ENCODE results near the gene HTR1B. TPM values are rescaled to one million over a fixed set of nuclear protein-coding genes. Genes with fewer than 3 reads are reported as not detected.
A peak's percentile ranks its signal among the peaks of the same experiment; 100 is the strongest.

The HTR1B gene
- total RNA-seq, result 1 to 10 TPM in 1 of 4 donors, under 1 TPM in 3; 0.20 to 1.8 (median 0.43) TPM

- H3K36me3 ChIP-seq, result no peaks in the 10 kb centered on the region
Measured at GRCh38 chr6:77463308-77463860, at the start of gene HTR1B. Gene HTR1B, minus strand, starts transcription at chr6:77463491. Its CDS starts 88 bp downstream, at chr6:77463403.

GRCh38 chr6:77512554-77512953 is 49.3 kb upstream of the HTR1B start:
- H3K36me3 ChIP-seq, result no peaks in the 10 kb centered on the region
- TF ChIP-seq CTCF (IDR thresholded peaks at IDR 0.05), result no peak
- TF ChIP-seq POLR2A (IDR thresholded peaks at IDR 0.05), result no peak
- no peak overlapping the region for H3K4me3 ChIP-seq

More at GRCh38 chr6:77463308-77463860, at the start of gene HTR1B:
- 1 to 3% methylated on average over 14 to 28 of the region's 31 CpGs for WGBS, 2 donors
- TF ChIP-seq CTCF (IDR thresholded peaks at IDR 0.05) (no peak), POLR2A (IDR thresholded peaks at IDR 0.05) (no peak), EP300 (IDR thresholded peaks at IDR 0.05) (no peak)
- Histone ChIP-seq H3K27ac (peak within 1 kb of the TSS in 1 of 4 donors; percentile 16), H3K4me1 (peaks cover 0 to 43% (median 10%) of the 10 kb centered on the region in 4 donors), H3K27me3 (peaks cover 0 to 51% of the 10 kb centered on the region in 2 donors), H3K4me3 (peak within 1 kb of the TSS; percentile 27 to 55 (median 33)), H3K9me3 (no peaks in the 10 kb centered on the region)
- no peak for DNase-seq (ENCODE audit: low spot score in 2 of 2)

GRCh38 chr6:77511860-77512259 is 48.6 kb upstream of the HTR1B start:
- 87% methylated on average over 1 of the region's 1 CpG for WGBS, 2 donors
- no peak for TF ChIP-seq EP300 (IDR thresholded peaks at IDR 0.05)
- no peak for TF ChIP-seq CTCF (IDR thresholded peaks at IDR 0.05)
- no peak for TF ChIP-seq POLR2A (IDR thresholded peaks at IDR 0.05)

More at GRCh38 chr6:77512554-77512953, 49.3 kb upstream of the HTR1B start:
- no peaks in the 10 kb centered on the region for H3K27me3 ChIP-seq
- peaks cover 0 to 47% (median 0%) of the 10 kb centered on the region in 4 donors for H3K9me3 ChIP-seq
- no peak overlapping the region for H3K27ac ChIP-seq
- no peaks in the 10 kb centered on the region for H3K4me1 ChIP-seq
- no peak for DNase-seq (ENCODE audit: low spot score in 2 of 2)

GRCh38 chr6:77502981-77503380 is 39.7 kb upstream of the HTR1B start:
- Histone ChIP-seq H3K27ac (no peak overlapping the region), H3K36me3 (no peaks in the 10 kb centered on the region), H3K9me3 (peaks cover 0 to 2% (median 0%) of the 10 kb centered on the region in 4 donors), H3K4me1 (no peaks in the 10 kb centered on the region), H3K27me3 (no peaks in the 10 kb centered on the region), H3K4me3 (no peak overlapping the region)
- DNase-seq (ENCODE audit: low spot score in 2 of 2), result no peak
- TF ChIP-seq CTCF (IDR thresholded peaks at IDR 0.05) (no peak), EP300 (IDR thresholded peaks at IDR 0.05) (no peak), POLR2A (IDR thresholded peaks at IDR 0.05) (no peak)
- 86 to 92% methylated on average over 1 of the region's 1 CpG for WGBS, 2 donors

More at GRCh38 chr6:77511860-77512259, 48.6 kb upstream of the HTR1B start:
- Histone ChIP-seq H3K36me3 (no peaks in the 10 kb centered on the region), H3K4me3 (no peak overlapping the region), H3K27me3 (no peaks in the 10 kb centered on the region), H3K27ac (no peak overlapping the region), H3K4me1 (no peaks in the 10 kb centered on the region), H3K9me3 (peaks cover 0 to 47% (median 0%) of the 10 kb centered on the region in 4 donors)
- no peak for DNase-seq (ENCODE audit: low spot score in 2 of 2)

GRCh38 chr6:77492530-77492929 is 29.2 kb upstream of the HTR1B start:
- no peak overlapping the region for H3K27ac ChIP-seq
- no peak overlapping the region for H3K4me3 ChIP-seq
- no peaks in the 10 kb centered on the region for H3K9me3 ChIP-seq
- H3K4me1 ChIP-seq, result no peaks in the 10 kb centered on the region
- 61 to 72% methylated on average over 2 of the region's 2 CpGs for WGBS, 2 donors
- H3K27me3 ChIP-seq, result no peaks in the 10 kb centered on the region
- TF ChIP-seq CTCF (IDR thresholded peaks at IDR 0.05) (no peak), EP300 (IDR thresholded peaks at IDR 0.05) (no peak), POLR2A (IDR thresholded peaks at IDR 0.05) (no peak)
- H3K36me3 ChIP-seq, result no peaks in the 10 kb centered on the region
- DNase-seq (ENCODE audit: low spot score in 2 of 2), result no peak
